ENCODE measurements around the gene BCR. TPM values are rescaled to one million over a fixed set of nuclear protein-coding genes. Genes with fewer than 3 reads are reported as not detected.

The BCR gene
- total and polyA plus RNA-seq, 2 of the 8 experiments (the other 6 are each of a cell fraction or from before 2014, with no cell fraction given) = 66.7 to 130 TPM

DNA sequence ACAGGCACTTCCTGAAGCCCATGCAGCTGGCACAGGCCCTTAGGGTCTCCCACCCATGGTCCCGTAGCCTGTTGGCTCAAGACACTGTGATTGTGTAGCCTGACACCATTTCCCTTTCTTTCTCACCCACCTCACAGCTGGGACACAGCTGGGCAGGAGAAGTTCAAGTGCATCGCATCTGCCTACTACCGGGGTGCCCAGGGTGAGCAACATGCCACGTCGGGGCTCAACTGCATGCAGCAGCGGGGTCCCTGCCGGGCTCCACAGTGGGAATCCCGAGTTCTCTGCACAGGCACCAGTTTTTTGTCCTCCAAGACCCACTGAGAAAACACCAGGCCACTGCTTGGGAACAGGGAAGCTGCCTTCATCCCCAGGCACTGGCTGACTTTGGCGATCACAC lies 24.5 kb upstream of the BCR start:
- TF ChIP-seq CTBP2 (IDR thresholded peaks at IDR 0.05; ENCODE audit: borderline replicate concordance, insufficient read depth, insufficient read length, low read length) = no peak
- TF ChIP-seq CHD2 (IDR thresholded peaks at IDR 0.05; ENCODE audit: low read length) = no peak
- TF ChIP-seq SP4 (IDR thresholded peaks at IDR 0.05; ENCODE audit: low read length) = no peak
- no peak for TF ChIP-seq TAF7 (optimal IDR thresholded peaks at IDR 0.05; ENCODE audit: borderline replicate concordance, low read depth, low read length)
- H4K8ac ChIP-seq (ENCODE audit: extremely low read depth, insufficient read depth, low read length) = no peak overlapping the region
- H3K79me2 ChIP-seq (ENCODE audit: control insufficient read depth in 1 of 2, insufficient read depth in 2 of 2, low read length in 2 of 2) = no peaks in the 10 kb centered on the region
- no peak overlapping the region for H2BK20ac ChIP-seq (ENCODE audit: low read length)
- H3K18ac ChIP-seq (ENCODE audit: extremely low read depth, low read length) = no peak overlapping the region
- DNase-seq (ENCODE audit: low read depth in 1 of 2, low spot score in 2 of 2) = no peak
- H3K23me2 ChIP-seq (ENCODE audit: low read depth, low read length) = no peaks in the 10 kb centered on the region
- H4K91ac ChIP-seq (replicated peaks; ENCODE audit: insufficient read length, low read length) = peak overlapping the region; percentile 51
- no peak overlapping the region for H2BK5ac ChIP-seq (ENCODE audit: low read depth, low read length)
- H3K27me3 ChIP-seq (replicated peaks in 1 of 4; ENCODE audit: control insufficient read depth in 3 of 4, extremely low read depth in 1 of 4, insufficient read depth in 3 of 4, low read length in 3 of 4) = no peaks in the 10 kb centered on the region
- no peaks in the 10 kb centered on the region for H3K9me3 ChIP-seq (ENCODE audit: insufficient read depth in 2 of 2, low read depth in 1 of 2, low read length in 1 of 2)
- H3K4me2 ChIP-seq (ENCODE audit: insufficient read depth in 1 of 2, low read depth in 2 of 2, low read length in 2 of 2) = no peak overlapping the region
- no peak overlapping the region for H3K4me3 ChIP-seq (ENCODE audit: extremely low read depth in 1 of 4, insufficient read depth in 2 of 4, low read depth in 3 of 4, low read length in 4 of 4)
- no peaks in the 10 kb centered on the region for H4K20me1 ChIP-seq (replicated peaks in 1 of 2; ENCODE audit: control insufficient read depth in 1 of 2, insufficient read depth in 2 of 2, low read length in 2 of 2)
- no peak overlapping the region for H3K56ac ChIP-seq (replicated peaks; ENCODE audit: insufficient read length, low read depth, low read length)
- no peaks in the 10 kb centered on the region for H3K79me1 ChIP-seq (ENCODE audit: low read depth, low read length)
- 96% methylated on average over 9 of the region's 9 CpGs; no CpG with 5 or more reads in 1 of the 2 experiments for WGBS, 2 experiments (ENCODE audit: extremely low coverage in 1 of 2, insufficient coverage in 1 of 2, insufficient read length in 1 of 2, insufficient replicate concordance in 2 of 2, low coverage in 1 of 2, low lambda C conversion rate in 2 of 2, missing lambda C conversion rate in 1 of 2)
- H4K5ac ChIP-seq (ENCODE audit: insufficient read length, low read depth, low read length) = no peak overlapping the region
- 0 out of 2 replicates have a peak overlapping the region, but pooled peaks have one; percentile 61 for H2BK15ac ChIP-seq (ENCODE audit: low read length)
- no peak overlapping the region for H3K23ac ChIP-seq (ENCODE audit: insufficient read length)
- peak overlapping the region; percentile 19; the same call in 1 of the 2 replicates for H2BK12ac ChIP-seq (ENCODE audit: low read depth, low read length)
- H3K9ac ChIP-seq (replicated peaks in 1 of 4; ENCODE audit: extremely low read depth in 1 of 4, low read depth in 3 of 4, low read length in 3 of 4) = no peak overlapping the region
- no peak overlapping the region for H3K14ac ChIP-seq (ENCODE audit: insufficient read length)
- H2AFZ ChIP-seq (ENCODE audit: low read length) = no peak overlapping the region
- no peak for FAIRE-seq
- H3K4me1 ChIP-seq (replicated peaks in 1 of 4; ENCODE audit: control insufficient read depth in 3 of 4, insufficient read depth in 4 of 4, low read length in 3 of 4) = peaks cover 0 to 22% (median 8%) of the 10 kb centered on the region in 4 experiments; a peak in 4 of 7 replicates
- H3K36me3 ChIP-seq (ENCODE audit: control insufficient read depth in 2 of 4, insufficient read depth in 4 of 4, low read length in 3 of 4) = no peaks in the 10 kb centered on the region
- H3K27ac ChIP-seq (ENCODE audit: low read depth, low read length) = no peak overlapping the region
- ChIA-PET CTCF (ENCODE audit: partially characterized antibody) (interaction anchor here (0.8 to 4.7 kb wide), 23 partner anchors 10 to 230 kb away, joined by 3 to 49 read pairs (median 5); partner anchors contain the start of genes RAB36 and RSPH14), POLR2A (ENCODE audit: partially characterized antibody) (interaction anchor here (2.0 kb wide), 1 partner anchor 10 kb away, joined by 6 read pairs; no protein-coding TSS in a partner anchor)
- no peak overlapping the region for H2AK5ac ChIP-seq (ENCODE audit: low read depth, low read length)
- no peak overlapping the region for H3K4ac ChIP-seq (replicated peaks; ENCODE audit: insufficient read length, low read depth, low read length)
- H2BK120ac ChIP-seq (replicated peaks; ENCODE audit: low read depth, low read length) = no peak overlapping the region

All from H1 (cell line).